Stimulated activated CD8-positive, alpha-beta memory T cell treated with anti-CD3 and anti-CD28 coated beads, Interleukin-4, amount 100 ng/mL, for 24 hours (primary cell): ENCODE results near the gene THBS4.

Source experiments
- DNase-seq: peaks from one replicate; pipeline ENCODE4 v3.0.0-alpha.2; 2020; ENCODE audit warnings: low read depth

Gene THBS4

DNA sequence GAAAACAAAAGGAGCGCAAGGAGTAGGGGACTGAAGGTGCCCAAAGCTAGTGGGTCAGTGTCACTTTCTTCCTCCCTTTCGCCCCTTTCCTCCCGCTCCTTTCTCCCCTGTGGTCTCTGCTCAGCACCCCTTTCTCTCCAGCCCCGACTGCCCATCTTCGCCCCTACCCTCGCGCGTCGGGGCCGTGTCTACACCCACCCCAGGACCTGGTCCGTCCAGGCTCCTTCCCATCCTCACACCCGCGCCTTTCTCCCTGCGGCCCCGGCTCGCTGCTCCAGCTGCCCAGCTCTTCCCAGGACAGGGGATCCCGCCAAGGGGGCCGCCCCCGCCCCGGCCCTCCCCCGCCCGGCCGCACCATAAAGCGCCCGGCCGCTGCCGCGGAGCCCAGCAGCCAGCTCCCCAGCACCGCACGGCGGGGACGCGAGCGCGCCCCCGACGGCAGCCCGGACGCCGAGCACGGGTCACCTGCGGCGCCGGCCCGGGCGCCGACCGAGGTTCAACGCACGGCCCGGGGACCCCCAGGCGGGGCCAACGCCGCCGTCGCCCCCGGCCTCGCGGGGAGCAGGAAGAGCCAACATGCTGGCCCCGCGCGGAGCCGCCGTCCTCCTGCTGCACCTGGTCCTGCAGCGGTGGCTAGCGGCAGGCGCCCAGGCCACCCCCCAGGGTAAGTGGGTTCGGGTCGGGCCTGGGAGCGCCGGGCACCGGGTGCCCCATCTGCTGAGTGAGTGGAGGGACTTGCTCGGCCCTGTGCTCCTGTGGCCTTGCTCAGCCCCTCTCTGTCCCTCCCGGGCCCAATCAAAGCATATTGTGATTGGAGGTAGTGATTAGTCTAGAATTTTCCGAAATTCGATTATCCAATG lies at the start of gene THBS4:
Gene THBS4, plus strand, starts transcription at position 387 of the 860 bp plus-strand sequence. Its CDS starts 190 bp downstream, at position 577.
- DNase-seq = no peak

DNA sequence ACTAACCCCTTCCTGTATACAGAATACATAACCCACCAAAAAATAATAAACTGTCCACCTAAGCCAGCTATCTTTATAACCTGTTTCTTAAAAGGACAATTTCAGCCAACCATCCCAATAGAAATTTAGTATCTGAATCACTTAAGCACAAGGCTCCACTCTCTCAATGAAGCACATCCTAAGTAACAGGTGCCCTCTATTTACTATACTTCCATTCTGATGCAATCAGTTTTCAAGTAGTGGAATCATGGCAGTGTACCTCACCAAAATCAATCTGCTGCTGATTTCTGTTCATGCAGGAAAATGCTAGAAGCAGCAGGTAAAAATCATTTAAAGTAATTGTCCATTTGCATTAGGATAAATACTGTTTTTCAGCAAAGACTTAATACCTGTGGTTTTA lies 48.9 kb upstream of the THBS4 start:
- no peak for DNase-seq

DNA sequence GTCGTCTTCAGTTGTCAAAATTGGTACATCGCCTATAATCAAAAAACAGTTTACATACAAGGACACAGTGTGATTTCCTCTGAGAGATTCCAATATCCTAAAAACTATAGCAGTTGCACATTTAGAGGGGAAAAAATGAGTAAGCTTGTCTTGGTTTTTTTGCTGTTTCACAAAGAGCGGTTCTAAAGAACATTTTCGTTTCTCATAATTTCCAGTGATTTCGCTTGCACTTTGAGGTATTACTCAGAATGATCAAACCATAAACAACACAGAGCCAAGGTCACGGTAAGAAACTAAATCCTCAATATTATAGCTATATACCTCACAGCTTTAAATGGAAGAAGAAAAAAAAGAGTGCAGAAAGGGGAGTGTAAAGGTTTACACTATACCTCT lies 44.9 kb upstream of the THBS4 start:
- no peak for DNase-seq

DNA sequence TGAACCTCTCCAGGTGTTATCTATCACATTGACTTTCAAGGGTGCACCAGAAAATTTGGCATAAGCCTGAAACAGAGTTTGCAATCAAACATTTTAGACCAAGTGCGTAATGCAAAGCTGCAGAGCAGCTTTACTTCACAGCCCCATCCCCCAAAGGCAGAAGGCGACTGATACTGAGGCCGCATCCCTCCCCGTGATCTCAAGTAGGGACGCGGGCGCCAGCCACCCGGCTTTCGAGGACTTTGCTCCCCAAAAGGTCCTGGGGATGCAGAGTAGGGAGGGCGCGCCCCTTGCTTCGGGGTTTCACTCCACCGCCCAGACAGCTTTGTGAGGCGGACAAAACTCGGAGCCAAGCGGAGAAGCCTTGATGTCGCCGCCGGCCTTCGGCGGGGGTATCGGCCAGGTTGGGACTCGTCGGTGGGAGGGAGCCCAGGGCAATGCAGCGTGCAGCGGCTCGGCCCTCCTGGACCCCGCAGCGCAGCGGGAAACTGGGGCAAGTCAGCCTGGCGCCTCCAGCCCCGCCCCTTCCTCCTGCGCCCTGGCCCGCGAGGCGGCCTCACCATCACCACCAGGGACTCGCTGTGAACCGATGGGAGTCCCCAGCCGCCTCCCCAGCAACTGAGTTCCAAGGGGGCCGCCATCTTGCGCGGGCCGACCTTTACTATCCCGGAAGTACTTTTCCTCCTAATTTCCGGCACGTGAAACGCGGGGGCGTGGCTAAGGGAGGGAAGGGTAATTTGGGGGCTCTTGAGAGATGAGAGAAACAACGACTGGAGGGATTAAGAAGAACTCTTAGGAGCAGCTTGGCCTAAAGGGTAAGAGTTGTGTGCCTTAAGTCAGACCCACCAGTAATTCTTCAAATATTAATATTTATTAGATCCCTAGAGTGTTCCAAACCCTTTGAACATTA lies 44.3 kb upstream of the THBS4 start, which contains the start of gene MTX3:
Gene MTX3, minus strand, starts transcription at position 665 of the 910 bp plus-strand sequence. Its CDS starts 24 bp downstream, at position 641.
- DNase-seq = peak; percentile 86

DNA sequence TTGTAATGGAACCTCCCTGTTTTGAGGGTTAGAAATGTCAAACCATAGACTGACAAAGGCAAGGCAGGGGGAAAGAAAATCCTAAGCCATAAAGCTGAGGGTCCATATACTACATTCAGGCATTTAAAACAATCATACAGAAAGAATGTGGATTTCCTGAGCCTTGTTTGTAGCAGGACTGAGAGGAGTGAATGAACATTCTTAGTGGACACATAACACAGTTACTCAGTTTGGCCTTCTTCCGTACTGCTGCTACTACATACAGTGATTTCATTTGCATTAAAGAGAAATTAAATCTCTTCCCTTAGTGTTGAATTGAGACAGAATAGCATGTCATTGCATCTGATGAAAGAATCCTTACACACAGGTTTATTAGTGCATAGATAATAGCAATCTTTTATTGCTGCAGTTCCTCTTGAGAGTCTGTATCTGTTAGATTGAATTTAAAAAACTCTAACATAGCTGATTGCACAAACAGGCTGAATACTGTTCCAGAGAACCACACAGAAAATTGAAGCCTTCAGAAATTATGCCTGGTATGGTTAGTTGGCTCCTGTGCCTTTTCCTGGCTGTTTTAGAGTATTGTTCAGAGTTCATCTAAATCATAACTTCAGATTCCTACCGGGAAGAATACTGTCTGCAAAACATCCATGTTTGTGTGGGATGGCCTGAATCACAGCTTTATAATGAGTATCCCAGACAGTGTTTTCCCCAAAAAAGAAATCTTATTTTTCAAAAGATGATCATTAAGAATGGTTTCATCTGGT lies 42.1 kb upstream of the THBS4 start:
- no peak for DNase-seq

DNA sequence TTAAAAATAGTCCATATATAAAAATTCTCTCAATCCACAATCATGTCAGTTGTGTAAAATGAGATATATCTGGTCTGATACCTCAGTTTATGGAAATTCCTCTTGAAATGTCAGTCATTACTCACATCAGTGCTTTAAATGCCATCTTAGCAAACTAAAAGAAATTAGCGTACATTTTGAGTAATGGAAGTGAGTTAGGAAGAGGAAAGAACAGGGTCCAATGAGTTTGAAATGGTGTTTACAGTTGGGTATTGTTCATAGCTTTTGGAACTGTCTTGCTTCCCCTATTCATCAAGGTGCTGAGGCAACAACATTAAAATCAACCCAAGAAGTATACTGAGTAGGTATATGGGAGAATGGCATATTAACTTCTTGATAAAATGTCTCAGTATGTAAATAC lies 35.4 kb upstream of the THBS4 start:
- no peak for DNase-seq

DNA sequence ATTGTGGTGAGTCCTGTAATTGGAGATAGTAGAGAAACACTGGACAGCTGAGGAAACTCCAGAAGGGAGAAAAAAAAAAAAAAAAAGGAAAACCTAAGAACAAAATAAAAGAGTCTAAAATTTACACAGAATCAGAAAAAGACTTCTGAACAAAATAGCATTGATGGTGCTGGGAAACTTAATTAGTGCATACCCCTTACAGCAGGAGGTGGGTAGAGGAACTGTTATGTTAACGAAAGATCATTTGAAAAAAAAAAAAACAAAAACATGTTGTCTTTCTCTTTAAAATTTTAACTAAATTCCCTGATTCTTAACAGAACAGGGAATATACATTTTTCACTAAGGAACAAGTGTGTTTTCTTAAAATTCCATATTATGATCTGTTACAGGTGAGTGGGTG lies 32.5 kb upstream of the THBS4 start:
- DNase-seq = no peak

DNA sequence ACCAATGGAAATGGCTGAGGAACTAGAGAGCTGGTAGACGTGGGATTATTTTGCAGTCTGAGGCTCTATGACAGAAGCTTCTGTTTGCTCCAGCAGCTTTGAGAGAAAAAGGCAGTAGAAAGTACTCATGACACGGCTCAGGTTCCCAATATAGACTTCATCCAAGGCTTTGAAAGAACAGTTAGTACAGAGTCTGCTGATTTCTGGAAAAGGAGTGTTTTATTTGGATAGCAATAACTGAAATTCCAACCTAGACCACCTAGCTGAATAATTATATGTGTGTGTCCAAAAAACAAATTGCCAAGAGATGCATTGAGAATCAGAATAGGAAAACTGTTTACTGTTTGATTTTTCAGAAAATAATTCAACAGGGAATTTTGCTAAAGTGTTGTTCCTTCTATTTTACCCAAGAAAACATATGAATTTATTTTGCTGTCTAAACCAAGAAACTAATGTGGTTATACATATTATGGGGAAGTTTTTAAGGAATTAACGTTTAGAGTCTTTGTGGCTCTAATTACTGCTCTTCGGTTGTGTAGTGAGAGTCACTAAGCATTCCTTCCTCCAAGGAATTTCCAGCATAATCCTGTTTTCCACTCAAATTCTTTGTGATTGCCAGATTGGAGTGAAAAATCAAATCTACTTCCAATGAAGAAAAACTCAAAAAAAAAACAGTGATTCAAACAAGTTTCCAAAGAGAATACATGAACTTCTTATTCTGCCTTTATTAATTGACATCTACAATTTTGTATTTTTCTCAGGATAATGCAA lies 26.0 kb upstream of the THBS4 start:
- no peak for DNase-seq

DNA sequence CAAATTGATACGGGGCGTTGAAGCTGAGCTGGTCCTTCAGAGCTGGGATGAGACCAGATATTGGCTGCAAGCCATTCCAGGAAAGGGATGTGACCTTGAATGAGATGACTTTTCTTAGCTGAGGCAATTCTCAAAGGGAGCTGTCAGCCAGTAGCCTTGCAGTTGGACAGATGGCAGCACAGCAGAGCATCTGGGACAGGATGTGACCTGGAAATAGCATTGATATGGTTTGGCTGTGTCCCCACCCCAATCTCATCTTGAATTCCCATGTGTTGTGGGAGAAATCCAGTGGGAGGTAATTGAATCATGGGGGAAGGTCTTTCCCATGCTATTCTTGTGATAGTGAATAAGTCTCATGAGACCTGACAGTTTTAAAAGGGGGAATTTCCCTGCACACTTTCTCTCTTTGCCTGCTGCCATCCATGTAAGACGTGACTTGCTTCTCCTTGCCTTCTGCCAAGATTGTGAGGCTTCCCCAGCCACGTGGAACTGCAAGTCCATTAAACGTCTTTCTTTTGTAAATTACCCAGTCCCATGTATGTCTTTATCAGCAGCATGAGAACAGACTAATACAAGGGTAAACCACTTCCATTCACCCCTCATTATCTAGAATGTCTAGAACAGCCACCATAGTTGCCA lies 24.3 kb upstream of the THBS4 start:
- no peak for DNase-seq

DNA sequence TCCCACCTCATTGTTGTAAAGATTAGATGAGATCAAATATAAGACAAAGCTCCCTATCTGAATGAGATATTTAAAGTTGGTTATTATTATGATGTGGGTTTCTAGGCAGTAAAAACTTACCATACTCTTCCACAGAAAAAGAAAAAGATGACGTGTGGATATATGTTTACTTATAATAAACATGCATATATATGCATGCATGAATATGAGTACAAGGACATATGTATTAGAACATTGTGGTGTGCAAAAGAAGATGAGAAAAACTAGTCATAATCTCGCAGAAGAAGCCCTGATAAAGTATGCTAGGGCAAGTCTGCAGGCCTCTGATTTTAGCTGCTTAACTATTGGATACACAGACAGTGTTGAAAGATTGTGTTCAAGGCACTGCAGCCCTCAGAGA lies 10.1 kb upstream of the THBS4 start:
- DNase-seq = no peak

DNA sequence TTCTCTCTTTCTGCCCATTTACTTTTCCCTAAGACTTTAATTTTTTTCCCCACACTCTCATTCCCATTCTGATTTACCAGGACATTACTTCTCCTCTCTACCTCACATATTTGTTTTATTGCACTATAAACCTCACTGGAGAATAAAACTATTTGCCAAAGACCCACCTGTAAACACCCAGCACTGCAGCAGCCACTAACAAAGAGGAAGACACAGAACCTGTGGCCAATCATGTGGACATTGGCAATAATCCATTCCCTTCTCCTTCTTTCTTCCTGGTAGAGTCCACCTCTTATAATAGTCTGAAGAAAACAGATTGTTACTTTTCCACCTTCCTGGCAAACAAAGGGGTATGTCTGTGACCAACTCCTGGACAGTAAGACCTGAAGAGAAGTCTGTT lies 8.3 kb upstream of the THBS4 start:
- DNase-seq = no peak

DNA sequence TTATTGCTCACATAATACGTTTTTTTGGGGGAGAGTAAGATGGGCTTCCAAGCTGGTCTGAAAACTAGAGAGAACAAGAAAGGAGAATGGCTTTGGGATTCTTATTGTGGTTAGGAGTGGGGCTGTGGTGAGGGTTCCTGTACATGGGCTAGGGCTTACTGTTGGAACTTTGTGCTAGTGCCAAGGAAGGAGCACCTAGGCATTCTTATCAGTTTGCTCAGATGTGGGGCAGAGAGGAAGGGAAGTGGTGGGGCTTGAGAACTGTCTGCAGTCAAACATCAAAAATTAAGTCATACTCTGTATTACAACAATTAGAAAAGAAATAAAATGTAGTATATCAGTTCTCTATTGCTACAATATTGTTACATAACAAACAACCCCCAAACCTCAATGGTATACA lies 4.0 kb upstream of the THBS4 start:
- DNase-seq = no peak

DNA sequence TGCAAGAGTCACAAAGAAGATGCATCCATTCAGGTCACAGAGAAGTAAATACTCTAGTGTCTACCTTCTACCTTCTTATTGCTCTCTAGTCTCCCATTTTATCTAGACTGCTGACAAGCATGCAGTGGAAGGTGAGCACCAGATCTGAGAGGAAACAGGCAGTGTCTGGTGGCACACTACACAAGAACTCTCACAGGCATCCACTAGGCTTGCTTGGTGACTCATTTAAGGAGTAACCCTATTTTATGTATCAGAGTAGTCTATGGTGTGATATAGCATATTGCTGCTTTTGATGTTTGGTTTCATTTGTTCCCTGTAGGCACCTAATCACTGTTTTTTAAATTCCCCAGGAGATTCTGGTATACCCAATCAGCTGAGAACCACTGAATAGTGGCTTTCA lies 1.6 kb upstream of the THBS4 start:
- no peak for DNase-seq

DNA sequence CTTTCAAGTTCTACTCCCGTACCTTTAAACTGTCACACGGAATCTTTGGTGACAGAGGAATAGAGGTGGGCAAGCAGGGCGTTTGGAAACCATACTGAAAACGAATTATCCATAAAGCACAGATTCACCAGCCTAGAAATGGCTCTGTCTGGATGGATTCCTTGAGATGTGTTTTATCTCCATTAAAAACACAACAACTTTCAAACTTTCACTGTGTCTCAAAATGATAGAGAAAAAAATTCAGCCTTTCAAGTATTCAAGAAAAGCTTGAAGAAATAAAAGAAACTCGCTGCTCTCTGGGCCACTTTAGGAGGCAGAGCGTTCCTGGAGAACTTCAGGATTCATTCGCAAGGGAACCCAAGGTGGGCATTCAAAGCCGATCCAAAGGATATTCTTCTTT lies 589 bp upstream of the THBS4 start:
- no peak for DNase-seq

DNA sequence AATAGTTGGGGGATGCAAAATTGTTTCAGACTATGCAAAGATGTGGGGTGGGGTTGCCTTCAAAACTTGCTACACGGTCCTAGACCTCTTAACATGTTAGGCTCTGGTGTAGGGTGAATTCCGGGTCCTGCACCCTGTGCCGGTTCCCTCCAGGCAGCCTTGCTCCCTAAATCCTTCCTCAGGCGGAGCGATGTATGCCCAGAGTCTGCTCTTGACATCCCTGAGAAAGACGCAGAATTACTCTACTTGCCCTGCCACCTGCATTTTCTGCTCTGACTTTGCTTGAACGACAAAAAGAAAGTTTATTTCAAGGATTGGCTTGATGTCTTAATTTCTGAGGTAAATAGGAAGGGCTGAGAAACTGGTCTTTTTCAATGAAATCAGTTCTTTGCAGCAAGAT lies 691 bp downstream of the THBS4 start:
- no peak for DNase-seq

DNA sequence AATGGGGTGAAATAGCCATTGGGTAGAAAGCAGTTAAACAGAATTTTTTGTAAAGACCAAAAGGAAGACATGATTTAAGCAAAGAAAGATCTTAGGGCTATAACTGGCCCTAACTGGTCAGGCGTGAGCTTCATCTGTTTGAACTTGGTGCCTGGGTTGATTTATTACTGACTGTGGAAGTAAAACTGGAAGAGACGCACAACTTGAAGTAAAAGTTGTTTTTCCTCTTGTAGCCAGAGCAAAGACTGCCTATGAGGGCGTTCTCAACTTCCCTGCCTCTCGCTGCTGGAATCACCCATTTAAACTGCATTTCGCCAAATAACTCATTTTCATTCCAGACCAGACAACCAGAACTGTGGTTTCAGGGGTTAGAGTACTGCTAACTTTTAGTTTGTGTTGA lies 1.5 kb downstream of the THBS4 start:
- no peak for DNase-seq

DNA sequence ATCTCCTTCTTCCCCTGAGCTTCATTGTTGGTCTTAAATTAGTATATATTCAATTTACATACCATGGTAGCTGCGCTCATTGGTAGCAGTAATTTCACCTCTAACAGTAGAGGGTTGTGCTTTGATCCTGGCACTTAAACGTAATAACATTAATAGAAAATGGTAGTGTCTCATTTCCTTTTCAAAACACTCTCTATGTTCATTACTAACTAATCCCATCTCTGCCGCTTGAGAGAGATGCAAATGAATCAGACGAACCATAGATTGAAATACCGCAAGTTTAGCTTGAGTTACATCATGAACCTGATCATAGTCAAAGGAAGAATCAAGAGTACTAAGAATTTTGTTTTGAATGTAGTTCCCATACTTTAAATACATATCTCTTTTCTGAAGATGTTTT lies 2.2 kb downstream of the THBS4 start:
- DNase-seq = no peak

DNA sequence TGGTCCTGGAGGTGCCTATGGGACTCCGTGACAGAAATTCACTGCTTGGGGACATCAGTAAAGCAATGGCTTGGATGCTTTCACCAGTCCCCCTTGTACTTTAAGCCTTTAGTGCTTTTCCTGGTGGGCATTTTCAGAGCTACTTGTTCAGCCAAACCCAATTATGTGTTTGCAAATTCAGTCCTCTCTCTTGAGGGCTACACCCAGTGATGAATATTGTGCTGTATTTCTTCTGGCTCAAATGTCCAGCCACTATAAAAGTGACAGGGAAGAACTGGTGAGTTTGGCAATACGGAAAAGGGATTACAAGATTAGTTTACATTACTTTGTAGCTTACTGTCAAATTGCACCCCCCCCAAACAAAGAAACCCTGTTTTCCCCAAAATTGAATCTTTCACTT lies 4.5 kb downstream of the THBS4 start:
- no peak for DNase-seq

DNA sequence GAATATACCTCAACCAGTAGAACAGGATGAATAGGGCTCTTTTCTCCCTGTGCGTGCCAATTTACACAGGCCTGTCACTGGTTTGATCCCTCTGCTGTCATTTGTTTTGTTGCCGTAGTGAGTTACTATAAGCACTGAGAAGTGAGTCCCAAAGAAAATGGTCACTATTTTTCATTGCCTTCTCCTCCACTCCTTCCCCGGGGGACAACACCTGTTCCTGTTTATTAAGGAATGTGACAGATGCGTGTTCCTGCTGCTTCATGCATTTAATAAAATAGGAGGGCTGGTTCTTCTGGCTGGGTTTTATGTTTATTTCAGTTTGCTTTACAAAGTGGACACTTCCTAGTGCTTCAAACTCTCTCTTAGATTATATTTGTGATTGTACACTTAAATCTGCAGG lies 6.4 kb downstream of the THBS4 start:
- DNase-seq = no peak

DNA sequence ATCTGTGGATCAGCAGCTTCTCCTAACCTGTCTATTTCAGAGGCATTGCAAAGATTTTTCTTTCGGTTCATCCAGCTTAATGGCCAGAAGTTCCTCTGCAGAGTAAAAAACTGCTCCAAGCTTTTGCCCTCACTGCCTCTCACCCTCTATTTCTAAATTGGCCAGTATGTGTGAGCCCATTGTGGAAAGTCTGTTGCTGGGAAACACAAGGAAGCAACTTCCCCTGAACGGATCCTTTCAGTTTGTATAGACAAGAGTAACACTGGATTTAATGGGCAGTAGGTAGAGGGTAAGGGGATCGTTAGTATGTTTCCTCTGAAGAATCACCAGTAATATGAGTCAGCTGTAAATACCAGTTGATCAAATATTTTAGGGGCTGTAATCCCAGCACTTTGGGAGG lies 7.2 kb downstream of the THBS4 start:
- no peak for DNase-seq

DNA sequence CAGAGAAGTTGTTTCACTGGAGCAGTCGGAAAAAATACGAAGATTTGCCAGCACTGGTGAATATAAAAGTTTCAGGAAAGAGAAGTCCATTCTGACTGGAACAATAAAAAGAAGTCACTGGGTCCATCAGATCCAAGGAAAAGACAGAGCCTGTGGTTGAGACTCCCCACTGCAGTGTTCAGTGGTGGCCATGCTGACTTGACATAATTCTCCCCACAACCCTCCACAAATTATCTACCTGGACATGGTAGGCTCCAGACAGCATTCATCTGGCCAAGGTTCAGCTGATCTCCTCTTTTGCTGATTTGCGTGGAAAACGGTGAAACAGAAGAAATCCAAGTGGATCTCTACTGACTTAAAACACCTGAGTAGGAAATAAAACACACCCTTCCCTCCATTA lies 8.0 kb downstream of the THBS4 start:
- DNase-seq = no peak
